Chondrocyte (in vitro differentiated cells): ENCODE results near the gene B3GALT6. TPM values are rescaled to one million over a fixed set of nuclear protein-coding genes. Genes with fewer than 3 reads are reported as not detected.

Source experiments
- DNase-seq: peaks from one replicate; pipeline ENCODE4 v3.0.0; 2021; ENCODE audit warnings: mixed read lengths, low spot score
- H3K27ac Mint-ChIP-seq: one replicate; pipeline ENCODE4 v1.8.0; 2021; ENCODE audit warnings: mild to moderate bottlenecking, moderate library complexity, mixed read lengths; ENCODE audit not compliant: unreplicated experiment
- H3K27me3 Mint-ChIP-seq: 2 replicates; pipeline ENCODE4 v1.8.0; 2021; ENCODE audit warnings: low read depth, mixed read lengths
- H3K36me3 Mint-ChIP-seq: 2 replicates; pipeline ENCODE4 v1.8.0; 2021; ENCODE audit warnings: low read depth, mixed read lengths
- H3K4me1 Mint-ChIP-seq: 2 replicates; pipeline ENCODE4 v1.8.0; 2021; ENCODE audit warnings: low read depth, mild to moderate bottlenecking, mixed read lengths
- H3K4me3 Mint-ChIP-seq: one replicate; pipeline ENCODE4 v1.8.0; 2021; ENCODE audit warnings: mild to moderate bottlenecking, moderate library complexity, mixed read lengths; ENCODE audit not compliant: unreplicated experiment
- H3K9me3 Mint-ChIP-seq: 2 replicates; pipeline ENCODE4 v1.8.0; 2021; ENCODE audit warnings: low read depth, mixed read lengths
- total RNA-seq: library from RNA; stranded (reverse); gene quantifications from 3 replicates; pipeline ENCODE4 v1.2.1, GENCODE V29; 2021
- TF ChIP-seq, protein P1 (sequence below): fragments of 200-600 bp; sonication (generic); IDR thresholded peaks from 2 replicates; pipeline ENCODE4 v1.5.0; 2021; ENCODE audit warnings: antibody characterized with exemption, mild to moderate bottlenecking, moderate library complexity

Gene B3GALT6
- total RNA-seq, 1 donor from 2014 or later, result 39.6 TPM

DNA sequence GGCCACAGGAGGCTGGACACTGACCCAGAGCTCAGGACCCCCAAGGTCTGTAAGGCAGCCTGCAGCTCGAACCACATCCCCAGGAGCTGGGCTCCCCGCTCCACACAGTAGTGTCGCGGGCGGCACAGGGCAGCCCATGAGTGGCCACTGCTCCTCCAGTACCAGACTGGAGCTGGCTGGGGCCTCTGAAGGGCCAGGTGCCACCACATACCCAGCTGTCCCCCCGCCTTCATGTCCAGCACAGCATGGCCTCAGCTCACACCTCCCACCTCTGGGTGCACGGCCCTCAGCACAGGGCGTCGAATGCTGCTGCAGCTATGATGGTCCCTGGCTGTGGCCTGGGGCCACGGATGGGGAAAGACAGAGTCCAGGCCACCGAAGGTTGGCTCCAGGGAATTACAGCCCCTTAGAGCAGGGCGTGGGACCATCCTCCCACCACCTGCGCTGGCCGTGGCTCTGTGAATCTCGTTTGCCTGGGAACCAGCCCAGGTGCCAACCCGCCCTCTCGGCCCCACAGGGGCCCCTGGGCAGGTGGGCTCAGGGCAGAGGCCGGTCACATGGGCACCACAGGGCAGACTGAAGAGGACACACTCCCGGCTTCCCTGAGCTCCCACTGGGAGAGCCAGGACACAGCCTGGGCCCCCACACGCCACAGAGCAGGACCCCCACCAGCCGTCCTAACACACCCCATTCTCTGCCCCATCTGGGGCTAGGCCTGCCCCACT is 16.0 kb upstream of the B3GALT6 start:
- Mint-ChIP-seq H3K36me3 (peaks cover 10% of the 10 kb centered on the region), H3K9me3 (no peaks in the 10 kb centered on the region), H3K27ac (no peak overlapping the region), H3K27me3 (no peaks in the 10 kb centered on the region), H3K4me1 (no peaks in the 10 kb centered on the region), H3K4me3 (no peak overlapping the region)
- TF ChIP-seq, protein P1, sequence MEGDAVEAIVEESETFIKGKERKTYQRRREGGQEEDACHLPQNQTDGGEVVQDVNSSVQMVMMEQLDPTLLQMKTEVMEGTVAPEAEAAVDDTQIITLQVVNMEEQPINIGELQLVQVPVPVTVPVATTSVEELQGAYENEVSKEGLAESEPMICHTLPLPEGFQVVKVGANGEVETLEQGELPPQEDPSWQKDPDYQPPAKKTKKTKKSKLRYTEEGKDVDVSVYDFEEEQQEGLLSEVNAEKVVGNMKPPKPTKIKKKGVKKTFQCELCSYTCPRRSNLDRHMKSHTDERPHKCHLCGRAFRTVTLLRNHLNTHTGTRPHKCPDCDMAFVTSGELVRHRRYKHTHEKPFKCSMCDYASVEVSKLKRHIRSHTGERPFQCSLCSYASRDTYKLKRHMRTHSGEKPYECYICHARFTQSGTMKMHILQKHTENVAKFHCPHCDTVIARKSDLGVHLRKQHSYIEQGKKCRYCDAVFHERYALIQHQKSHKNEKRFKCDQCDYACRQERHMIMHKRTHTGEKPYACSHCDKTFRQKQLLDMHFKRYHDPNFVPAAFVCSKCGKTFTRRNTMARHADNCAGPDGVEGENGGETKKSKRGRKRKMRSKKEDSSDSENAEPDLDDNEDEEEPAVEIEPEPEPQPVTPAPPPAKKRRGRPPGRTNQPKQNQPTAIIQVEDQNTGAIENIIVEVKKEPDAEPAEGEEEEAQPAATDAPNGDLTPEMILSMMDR, result no peak
- DNase-seq, result no peak

DNA sequence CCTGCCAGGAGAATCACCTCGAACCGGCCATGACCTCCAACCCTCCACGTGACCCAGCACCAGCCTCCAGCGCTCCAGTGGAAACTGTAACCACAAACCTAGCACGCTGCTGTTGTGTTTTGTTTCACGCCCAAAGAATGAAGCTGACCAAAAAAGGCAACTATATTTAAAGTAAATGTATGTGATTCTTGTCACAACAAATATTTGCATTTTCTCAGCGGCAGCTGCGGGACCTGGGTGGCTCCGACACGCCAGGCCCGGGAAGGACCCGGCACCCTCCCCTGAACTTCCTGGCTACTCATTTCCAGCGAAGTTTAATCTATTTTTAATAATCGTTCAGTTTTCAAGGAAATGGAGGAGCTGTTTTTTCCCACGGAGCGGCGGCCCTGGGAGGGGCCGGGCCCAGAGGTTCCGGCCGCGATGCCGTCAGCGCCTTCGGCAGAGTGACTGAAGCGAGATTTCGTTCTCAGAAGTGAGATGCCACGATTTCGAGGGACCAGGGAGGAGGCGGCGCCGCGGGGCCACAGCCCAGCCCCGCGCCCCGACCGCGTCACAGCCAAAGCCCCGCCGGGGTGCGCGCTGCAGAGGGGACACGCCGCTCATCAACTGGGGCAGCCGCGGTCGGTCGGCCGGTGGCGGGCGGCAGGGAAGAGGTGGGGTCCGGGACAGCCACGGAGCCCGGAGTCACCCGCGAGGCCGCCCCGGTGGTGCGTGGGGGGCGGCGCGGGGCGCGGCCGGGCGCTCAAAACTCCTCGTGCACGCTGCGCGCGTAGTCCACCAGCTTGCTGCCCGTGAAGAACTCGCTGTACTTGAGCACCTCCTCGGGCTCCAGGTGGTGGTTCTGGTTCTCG is 15.0 kb upstream of the B3GALT6 start:
- no peaks in the 10 kb centered on the region for H3K9me3 Mint-ChIP-seq
- no peak for DNase-seq
- no peak overlapping the region for H3K27ac Mint-ChIP-seq
- no peak overlapping the region for H3K4me3 Mint-ChIP-seq
- no peaks in the 10 kb centered on the region for H3K27me3 Mint-ChIP-seq
- H3K4me1 Mint-ChIP-seq, result no peaks in the 10 kb centered on the region
- H3K36me3 Mint-ChIP-seq, result peaks cover 13% of the 10 kb centered on the region
- TF ChIP-seq, protein P1, result no peak

DNA sequence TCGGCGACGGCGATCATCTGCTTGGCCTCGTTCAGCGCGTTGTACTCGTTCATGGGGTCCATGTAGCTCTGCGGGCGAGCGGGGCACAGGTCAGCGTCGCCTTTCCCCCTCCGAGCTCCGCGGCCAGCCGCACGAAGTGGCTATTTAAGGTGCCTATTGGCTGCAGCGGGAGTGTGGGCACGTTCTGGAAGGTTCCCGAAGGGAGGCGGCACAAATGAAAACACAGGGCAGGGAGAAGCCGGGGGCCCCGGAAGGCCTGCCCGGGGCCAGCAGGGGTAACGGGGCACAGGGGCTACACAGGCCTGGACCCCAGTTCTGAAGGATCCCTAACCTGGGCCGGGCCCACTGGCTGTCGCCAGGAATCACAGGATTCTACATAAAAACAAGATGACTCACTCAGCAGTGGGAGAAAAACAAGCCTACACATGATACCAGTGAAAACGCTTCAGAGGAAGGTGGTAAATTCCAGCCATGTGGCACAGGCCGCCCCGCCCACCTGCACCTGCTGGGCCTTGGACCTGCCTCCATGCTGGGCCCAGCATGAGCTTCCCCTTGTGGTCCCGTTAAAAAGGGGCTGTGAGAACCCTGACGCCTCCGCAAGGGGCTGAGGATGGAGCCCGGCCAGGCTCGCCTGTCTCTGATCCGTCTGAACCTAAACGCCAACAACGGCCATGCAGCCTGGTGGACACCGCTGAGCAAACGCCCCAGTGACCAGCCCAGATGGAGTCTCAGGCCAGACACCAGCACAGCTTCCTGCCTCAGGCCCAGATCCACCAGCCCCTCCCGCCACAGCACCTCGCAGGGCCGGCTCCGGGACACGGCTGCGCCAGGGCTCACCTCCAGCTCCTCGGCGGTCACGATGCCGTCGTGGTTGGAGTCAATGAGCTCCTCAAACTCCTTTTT is 14.2 kb upstream of the B3GALT6 start:
- Mint-ChIP-seq H3K36me3 (peaks cover 16% of the 10 kb centered on the region), H3K4me1 (no peaks in the 10 kb centered on the region), H3K27ac (no peak overlapping the region), H3K27me3 (no peaks in the 10 kb centered on the region), H3K4me3 (no peak overlapping the region), H3K9me3 (no peaks in the 10 kb centered on the region)
- no peak for DNase-seq
- TF ChIP-seq, protein P1, result no peak

DNA sequence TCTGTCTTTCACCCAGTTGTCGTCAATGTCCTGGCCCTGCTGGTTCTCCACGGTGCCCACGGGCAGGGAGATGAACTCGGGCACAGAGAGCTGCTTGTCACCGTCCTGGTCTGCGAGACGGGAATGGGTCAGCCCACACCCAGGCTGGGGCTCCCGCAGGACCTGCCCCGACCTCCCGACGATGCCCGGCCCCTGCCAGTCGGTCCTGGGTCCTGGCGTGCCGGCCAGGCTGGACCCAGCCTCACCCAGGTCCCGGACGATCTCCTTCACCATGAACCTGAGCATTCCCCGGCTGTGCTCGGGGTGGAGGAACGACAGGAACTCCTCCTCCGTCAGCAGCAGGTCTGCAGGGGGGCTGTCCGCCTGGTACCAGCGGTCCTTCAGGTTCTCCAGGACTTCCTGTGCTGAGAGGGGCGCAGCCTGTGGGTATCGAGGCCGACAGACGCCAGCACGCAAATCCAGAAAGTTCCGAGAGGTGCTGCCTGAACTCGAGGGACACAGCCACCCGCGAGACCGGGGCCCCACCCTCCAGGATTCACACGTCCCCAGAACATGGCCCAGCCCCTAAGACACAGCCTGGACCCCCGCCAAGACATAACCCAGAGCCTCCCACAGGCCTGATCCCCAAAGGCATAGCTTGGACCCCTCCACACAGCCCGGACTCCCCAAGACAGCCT is 13.4 kb upstream of the B3GALT6 start:
- DNase-seq, result no peak
- H3K9me3 Mint-ChIP-seq, result no peaks in the 10 kb centered on the region

More for the DNA sequence above, 13.4 kb upstream of the B3GALT6 start:
- no peak overlapping the region for H3K27ac Mint-ChIP-seq
- no peaks in the 10 kb centered on the region for H3K4me1 Mint-ChIP-seq
- TF ChIP-seq, protein P1, result no peak
- H3K36me3 Mint-ChIP-seq, result peaks cover 21% of the 10 kb centered on the region
- no peak overlapping the region for H3K4me3 Mint-ChIP-seq
- H3K27me3 Mint-ChIP-seq, result no peaks in the 10 kb centered on the region
